Mesendoderm (in vitro differentiated cells): ENCODE data around the gene DEDD.

Source experiments
- DNase-seq: peaks from one replicate; pipeline ENCODE4 v3.0.0; 2013
- H2AK5ac ChIP-seq: 2 replicates; pipeline ENCODE4 v1.6.1; 2013; ENCODE audit warnings: low read length, inconsistent platforms
- H2BK120ac ChIP-seq: 2 replicates; pipeline ENCODE4 v1.6.1; 2013; ENCODE audit warnings: low read depth, mild to moderate bottlenecking, low read length, moderate library complexity, mixed read lengths
- H2BK15ac ChIP-seq: replicated peaks from 2 replicates; pipeline ENCODE4 v1.6.1; 2013; ENCODE audit warnings: low read depth, mild to moderate bottlenecking, moderate library complexity
- H2BK5ac ChIP-seq: 2 replicates; pipeline ENCODE4 v1.6.1; 2013; ENCODE audit warnings: low read length, inconsistent platforms
- H3K18ac ChIP-seq: 2 replicates; pipeline ENCODE4 v1.6.1; 2013; ENCODE audit warnings: mild to moderate bottlenecking, low read length, mixed read lengths
- H3K23ac ChIP-seq: one replicate; pipeline ENCODE4 v1.6.1; 2013; ENCODE audit warnings: low read length
- H3K27ac ChIP-seq: 2 replicates; pipeline ENCODE4 v1.5.1; 2013; ENCODE audit warnings: low read depth, mild to moderate bottlenecking, inconsistent platforms, low read length, moderate library complexity
- H3K27me3 ChIP-seq: 2 replicates; pipeline ENCODE4 v1.6.1; 2013; ENCODE audit warnings: low read length, control low read depth, mild to moderate bottlenecking, inconsistent platforms; ENCODE audit not compliant: insufficient read depth, poor library complexity
- H3K36me3 ChIP-seq: 2 replicates; pipeline ENCODE4 v1.6.1; 2013; ENCODE audit warnings: low read length, inconsistent platforms; ENCODE audit not compliant: control insufficient read depth, insufficient read depth
- H3K4ac ChIP-seq: one replicate; pipeline ENCODE4 v1.6.1; 2013; ENCODE audit warnings: low read depth, mild to moderate bottlenecking, low read length, moderate library complexity
- H3K4me1 ChIP-seq: 2 replicates; pipeline ENCODE4 v1.6.1; 2013; ENCODE audit warnings: low read depth, low read length, inconsistent platforms; ENCODE audit not compliant: control insufficient read depth
- H3K4me2 ChIP-seq: 2 replicates; pipeline ENCODE4 v1.6.1; 2013; ENCODE audit warnings: low read length
- H3K4me3 ChIP-seq: 2 replicates; pipeline ENCODE4 v1.5.1; 2013; ENCODE audit warnings: mild to moderate bottlenecking, low read length
- H3K56ac ChIP-seq: one replicate; pipeline ENCODE4 v1.6.1; 2013; ENCODE audit warnings: low read length
- H3K79me1 ChIP-seq: 2 replicates; pipeline ENCODE4 v1.6.1; 2013; ENCODE audit warnings: low read length, inconsistent platforms
- H3K79me2 ChIP-seq: 2 replicates; pipeline ENCODE4 v1.6.1; 2013; ENCODE audit warnings: mild to moderate bottlenecking, low read length; ENCODE audit not compliant: control insufficient read depth, insufficient read depth
- H3K9ac ChIP-seq: 2 replicates; pipeline ENCODE4 v1.6.1; 2013; ENCODE audit warnings: low read length, inconsistent platforms
- H4K5ac ChIP-seq: one replicate; pipeline ENCODE4 v1.6.1; 2013; ENCODE audit warnings: low read length
- H4K8ac ChIP-seq: one replicate; pipeline ENCODE4 v1.6.1; 2013; ENCODE audit warnings: low read depth, mild to moderate bottlenecking, control low read depth, low read length, moderate library complexity
- WGBS: extraction: QIAGEN DNeasy Blood & Tissue Kit; methylation state at CpG from one replicate; pipeline ENCODE4 v1.1.7; 2013; ENCODE audit warnings: low lambda C conversion rate, missing lambda C conversion rate; ENCODE audit not compliant: insufficient coverage; ENCODE audit errors: extremely low coverage; 5-methylcytosine and 5-hydroxymethylcytosine counted together

The DEDD gene

DNA sequence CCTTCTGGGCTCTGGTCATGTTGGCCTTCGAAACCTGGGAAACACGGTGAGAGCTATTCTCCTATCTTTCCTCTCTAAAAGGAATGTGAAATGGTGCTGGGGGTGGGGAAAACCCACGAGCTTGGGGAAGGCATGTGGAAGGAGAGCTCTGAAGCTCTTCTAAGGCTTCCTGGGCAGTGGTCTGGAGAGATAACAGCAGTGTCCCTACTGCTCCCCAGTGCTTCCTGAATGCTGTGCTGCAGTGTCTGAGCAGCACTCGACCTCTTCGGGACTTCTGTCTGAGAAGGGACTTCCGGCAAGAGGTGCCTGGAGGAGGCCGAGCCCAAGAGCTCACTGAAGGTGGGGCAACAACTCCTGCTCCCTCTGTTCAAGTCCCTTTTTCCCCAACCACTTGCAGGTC, 29.6 kb upstream of the DEDD start:
- Histone ChIP-seq H3K4me2 (no peak overlapping the region), H3K79me2 (no peaks in the 10 kb centered on the region), H3K27me3 (no peaks in the 10 kb centered on the region), H3K23ac (no peak overlapping the region), H2BK5ac (no peak overlapping the region), H3K4me1 (peaks cover 2% of the 10 kb centered on the region), H2BK120ac (no peak overlapping the region), H3K79me1 (peaks cover 5% of the 10 kb centered on the region), H4K8ac (no peak overlapping the region), H4K5ac (no peak overlapping the region), H3K27ac (no peak overlapping the region), H3K9ac (no peak overlapping the region), H3K4ac (no peak overlapping the region), H3K56ac (no peak overlapping the region), H2BK15ac (no peak overlapping the region), H3K18ac (no peak overlapping the region), H3K4me3 (no peak overlapping the region), H3K36me3 (no peaks in the 10 kb centered on the region), H2AK5ac (no peak overlapping the region)
- DNase-seq: no peak
- WGBS: no CpG with 5 or more reads among the region's 7 CpGs

GRCh38 chr1:161161652-161162051, 29.2 kb upstream of the DEDD start:
- Histone ChIP-seq H4K5ac (no peak overlapping the region), H3K27me3 (no peaks in the 10 kb centered on the region), H4K8ac (no peak overlapping the region), H3K18ac (no peak overlapping the region), H3K27ac (no peak overlapping the region), H3K56ac (no peak overlapping the region), H3K4me2 (no peak overlapping the region), H3K9ac (no peak overlapping the region), H3K23ac (no peak overlapping the region), H3K79me2 (no peaks in the 10 kb centered on the region), H3K79me1 (peaks cover 5% of the 10 kb centered on the region), H2AK5ac (no peak overlapping the region), H3K4me3 (no peak overlapping the region), H2BK5ac (no peak overlapping the region), H3K4ac (no peak overlapping the region), H2BK15ac (no peak overlapping the region), H3K4me1 (peaks cover 2% of the 10 kb centered on the region), H2BK120ac (no peak overlapping the region), H3K36me3 (no peaks in the 10 kb centered on the region)
- no peak for DNase-seq
- WGBS: no CpG with 5 or more reads among the region's 5 CpGs

- Histone ChIP-seq H2BK120ac (no peak overlapping the region), H3K4me1 (peaks cover 2% of the 10 kb centered on the region), H4K8ac (no peak overlapping the region), H3K23ac (no peak overlapping the region), H3K4me2 (no peak overlapping the region), H3K36me3 (no peaks in the 10 kb centered on the region), H3K79me1 (peaks cover 5% of the 10 kb centered on the region), H3K18ac (no peak overlapping the region), H3K9ac (no peak overlapping the region), H3K79me2 (no peaks in the 10 kb centered on the region), H3K4me3 (no peak overlapping the region), H2BK5ac (no peak overlapping the region), H3K27me3 (no peaks in the 10 kb centered on the region), H2BK15ac (no peak overlapping the region), H2AK5ac (no peak overlapping the region), H4K5ac (no peak overlapping the region), H3K56ac (no peak overlapping the region), H3K27ac (no peak overlapping the region), H3K4ac (no peak overlapping the region)
- WGBS: no CpG with 5 or more reads among the region's 22 CpGs
- DNase-seq: no peak
Observed at GRCh38 chr1:161160671-161161145, 28.2 kb upstream of the DEDD start.

- no peak overlapping the region for H3K27ac ChIP-seq
- H3K79me1 ChIP-seq: peaks cover 5% of the 10 kb centered on the region
Observed at GRCh38 chr1:161159913-161160243, 27.4 kb upstream of the DEDD start.

DNA sequence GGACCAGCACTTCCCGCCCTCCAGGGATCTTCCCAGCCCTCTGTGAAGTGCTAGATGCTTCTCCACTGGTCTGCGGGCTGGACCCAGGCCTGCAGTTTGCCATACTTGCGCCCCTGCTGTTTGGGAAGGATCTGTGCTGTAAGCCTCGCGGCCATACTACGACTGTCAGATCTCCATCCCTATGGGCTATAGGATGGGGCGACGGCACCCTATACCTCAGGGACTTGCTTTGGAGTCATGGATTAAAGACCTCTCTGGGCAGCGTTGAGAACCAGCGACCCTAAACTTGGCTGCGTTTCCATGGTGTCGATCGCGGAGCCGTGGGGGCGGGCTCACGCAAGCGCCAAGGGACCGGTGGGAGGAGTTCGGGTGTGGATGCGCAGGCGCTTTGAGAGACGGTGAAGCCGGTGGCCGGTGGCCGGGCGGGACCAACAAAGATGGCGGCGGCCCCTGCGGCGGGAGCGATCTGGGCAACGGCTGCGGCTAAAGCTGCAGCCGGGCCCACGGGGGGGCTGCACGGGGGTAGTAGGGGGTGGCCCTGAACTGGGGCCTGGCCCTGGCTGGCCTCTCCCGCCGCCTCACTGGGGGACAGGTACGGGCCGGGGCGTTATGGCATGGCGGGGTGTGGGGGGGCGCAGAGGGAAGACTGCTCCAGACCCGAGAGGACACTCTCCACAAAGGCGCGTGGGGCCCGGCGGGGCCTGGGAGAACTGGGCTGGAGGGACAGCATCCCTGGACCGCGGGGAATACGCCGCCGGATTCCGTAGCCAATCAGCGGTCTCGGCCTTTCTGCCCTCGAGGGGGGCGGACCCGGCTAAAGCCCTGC, 26.8 kb upstream of the DEDD start, which contains the start of gene USP21:
TSS of gene USP21 (plus strand) at position 414 of the 826 bp plus-strand sequence. CDS start 1,141 bp downstream, outside the sequence.
- Histone ChIP-seq H3K4me2 (peak within 1 kb of the TSS; percentile 91), H3K56ac (peak within 1 kb of the TSS; percentile 91), H3K9ac (peak within 1 kb of the TSS; percentile 83), H3K79me1 (peaks cover 5% of the 10 kb centered on the region), H4K5ac (no peak within 1 kb of the TSS), H3K27ac (peak within 1 kb of the TSS; percentile 40), H3K4ac (peak within 1 kb of the TSS; percentile 92), H3K79me2 (no peaks in the 10 kb centered on the region), H3K23ac (no peak within 1 kb of the TSS), H2BK5ac (no peak within 1 kb of the TSS), H2BK15ac (no peak within 1 kb of the TSS), H2BK120ac (no peak within 1 kb of the TSS), H3K4me3 (peak within 1 kb of the TSS; percentile 55), H2AK5ac (no peak within 1 kb of the TSS), H4K8ac (no peak within 1 kb of the TSS), H3K27me3 (no peaks in the 10 kb centered on the region), H3K18ac (peak within 1 kb of the TSS; percentile 93), H3K36me3 (no peaks in the 10 kb centered on the region), H3K4me1 (peaks cover 4% of the 10 kb centered on the region)
- peak; percentile 96 for DNase-seq
- no CpG with 5 or more reads among the region's 60 CpGs for WGBS

More at GRCh38 chr1:161159913-161160243, 27.4 kb upstream of the DEDD start:
- Histone ChIP-seq H2AK5ac (no peak overlapping the region), H2BK15ac (no peak overlapping the region), H3K56ac (peak overlapping the region; percentile 91), H3K4me1 (peaks cover 2% of the 10 kb centered on the region), H3K18ac (peak overlapping the region; percentile 93), H3K23ac (no peak overlapping the region), H2BK5ac (no peak overlapping the region), H3K27me3 (no peaks in the 10 kb centered on the region), H3K36me3 (no peaks in the 10 kb centered on the region), H3K4me3 (peak overlapping the region; percentile 43), H3K4ac (peak overlapping the region; percentile 92), H3K9ac (peak overlapping the region; percentile 82), H2BK120ac (no peak overlapping the region), H3K79me2 (no peaks in the 10 kb centered on the region), H4K5ac (no peak overlapping the region), H3K4me2 (peak overlapping the region; percentile 91), H4K8ac (no peak overlapping the region)
- no CpG with 5 or more reads among the region's 11 CpGs for WGBS
- no peak for DNase-seq
